Measurements from ENCODE around the gene SELENOM. TPM values are rescaled to one million over a fixed set of nuclear protein-coding genes. Genes with fewer than 3 reads are reported as not detected.

SELENOM gene
- total RNA-seq, 2 donors from 2014 or later: 453 to 1,695 TPM

- no peaks in the 10 kb centered on the region for H3K9me3 ChIP-seq
- no peaks in the 10 kb centered on the region for H3K36me3 ChIP-seq
- ATAC-seq (ENCODE audit: insufficient number of reproducible peaks, low FRiP score, low read depth) (no peak), DNase-seq (ENCODE audit: low spot score) (no peak)
- TF ChIP-seq CTCF (IDR thresholded peaks at IDR 0.05): no peak
- H3K4me3 ChIP-seq: no peak overlapping the region
- H3K4me1 ChIP-seq (ENCODE audit: control insufficient read depth in 1 of 2, low read depth in 2 of 2): peaks cover 14 to 33% of the 10 kb centered on the region in 2 donors
- H3K27me3 ChIP-seq (replicated peaks; ENCODE audit: insufficient read depth): no peaks in the 10 kb centered on the region
- H3K27ac ChIP-seq: no peak overlapping the region
Measured at GRCh38 chr22:31150615-31151014, 43.2 kb upstream of the SELENOM start.

- H3K36me3 ChIP-seq: no peaks in the 10 kb centered on the region
- peak; percentile 83 for ATAC-seq (ENCODE audit: insufficient number of reproducible peaks, low FRiP score, low read depth)
- no peak for DNase-seq (ENCODE audit: low spot score)
- no peaks in the 10 kb centered on the region for H3K27me3 ChIP-seq (replicated peaks; ENCODE audit: insufficient read depth)
- peaks cover 4 to 20% of the 10 kb centered on the region in 2 donors for H3K4me1 ChIP-seq (ENCODE audit: control insufficient read depth in 1 of 2, low read depth in 2 of 2)
- no peaks in the 10 kb centered on the region for H3K9me3 ChIP-seq
- no peak overlapping the region for H3K4me3 ChIP-seq
- peak; percentile 88 for TF ChIP-seq CTCF (IDR thresholded peaks at IDR 0.05)
- peak overlapping the region; percentile 65 to 74 for H3K27ac ChIP-seq
Measured at GRCh38 chr22:31148953-31149627, 41.7 kb upstream of the SELENOM start.

- DNase-seq (ENCODE audit: low spot score): no peak
- Histone ChIP-seq H3K4me1 (ENCODE audit: control insufficient read depth in 1 of 2, low read depth in 2 of 2) (peaks cover 4 to 16% of the 10 kb centered on the region in 2 donors), H3K9me3 (no peaks in the 10 kb centered on the region), H3K27me3 (replicated peaks; ENCODE audit: insufficient read depth) (no peaks in the 10 kb centered on the region), H3K4me3 (no peak overlapping the region), H3K27ac (peak overlapping the region; percentile 65 to 74), H3K36me3 (no peaks in the 10 kb centered on the region)
- no peak for TF ChIP-seq CTCF (IDR thresholded peaks at IDR 0.05)
- ATAC-seq (ENCODE audit: insufficient number of reproducible peaks, low FRiP score, low read depth): no peak
Measured at GRCh38 chr22:31148488-31148887, 41.1 kb upstream of the SELENOM start.

GRCh38 chr22:31144223-31144622, 36.9 kb upstream of the SELENOM start:
- TF ChIP-seq CTCF (IDR thresholded peaks at IDR 0.05): no peak
- no peaks in the 10 kb centered on the region for H3K9me3 ChIP-seq
- no peaks in the 10 kb centered on the region for H3K36me3 ChIP-seq
- peaks cover under 1% of the 10 kb centered on the region for H3K27me3 ChIP-seq (replicated peaks; ENCODE audit: insufficient read depth)
- DNase-seq (ENCODE audit: low spot score): no peak
- peaks cover 4 to 37% of the 10 kb centered on the region in 2 donors for H3K4me1 ChIP-seq (ENCODE audit: control insufficient read depth in 1 of 2, low read depth in 2 of 2)
- ATAC-seq (ENCODE audit: insufficient number of reproducible peaks, low FRiP score, low read depth): no peak
- H3K4me3 ChIP-seq: no peak overlapping the region
- H3K27ac ChIP-seq: no peak overlapping the region

- Histone ChIP-seq H3K4me3 (no peak overlapping the region), H3K9me3 (no peaks in the 10 kb centered on the region), H3K27ac (no peak overlapping the region), H3K4me1 (ENCODE audit: control insufficient read depth in 1 of 2, low read depth in 2 of 2) (peaks cover 1 to 30% of the 10 kb centered on the region in 2 donors), H3K36me3 (no peaks in the 10 kb centered on the region), H3K27me3 (replicated peaks; ENCODE audit: insufficient read depth) (peaks cover 3% of the 10 kb centered on the region)
- DNase-seq (ENCODE audit: low spot score): no peak
- no peak for ATAC-seq (ENCODE audit: insufficient number of reproducible peaks, low FRiP score, low read depth)
- TF ChIP-seq CTCF (IDR thresholded peaks at IDR 0.05): no peak
Measured at GRCh38 chr22:31143537-31143936, 36.2 kb upstream of the SELENOM start.
